Smooth muscle cell (in vitro differentiated cells): ENCODE measurements around the gene HGF. TPM values are rescaled to one million over a fixed set of nuclear protein-coding genes. Genes with fewer than 3 reads are reported as not detected.
A peak's percentile ranks its signal among the peaks of the same experiment; 100 is the strongest.

ENCODE experiments used
- DNase-seq: peaks from one replicate; lab custom pipeline; 2025; ENCODE audit not compliant: unreplicated experiment; lab: John Stamatoyannopoulos, UW
- H2AFZ ChIP-seq: fragments of 200-600 bp; sonication (generic); 2 replicates; pipeline ENCODE4 v1.6.0; 2016; ENCODE audit warnings: antibody characterized with exemption, low read depth, mild to moderate bottlenecking
- H3F3A ChIP-seq: fragments of 200-600 bp; sonication (generic); 2 replicates; pipeline ENCODE4 v1.6.0; 2017; ENCODE audit warnings: antibody characterized with exemption, low read depth
- H3K27ac ChIP-seq: fragments of 200-600 bp; sonication (generic); 2 replicates; pipeline ENCODE4 v1.5.1; 2016; ENCODE audit warnings: low read depth, mild to moderate bottlenecking
- H3K27me3 ChIP-seq: fragments of 200-600 bp; sonication (generic); 2 replicates; pipeline ENCODE4 v1.6.1; 2016; ENCODE audit warnings: low read depth, mild to moderate bottlenecking
- H3K36me3 ChIP-seq: fragments of 200-600 bp; sonication (generic); 2 replicates; pipeline ENCODE4 v1.5.1; 2016; ENCODE audit warnings: low read depth
- H3K4me1 ChIP-seq: fragments of 200-600 bp; sonication (generic); 2 replicates; pipeline ENCODE4 v1.5.1; 2016; ENCODE audit warnings: low read depth
- H3K4me2 ChIP-seq: fragments of 200-600 bp; sonication (generic); 2 replicates; pipeline ENCODE4 v1.6.0; 2016; ENCODE audit warnings: mild to moderate bottlenecking
- H3K4me3 ChIP-seq: fragments of 200-600 bp; sonication (generic); 2 replicates; pipeline ENCODE4 v1.5.1; 2016; ENCODE audit warnings: mild to moderate bottlenecking
- H3K79me2 ChIP-seq: fragments of 200-600 bp; sonication (generic); 2 replicates; pipeline ENCODE4 v1.6.0; 2016; ENCODE audit warnings: low read depth, mild to moderate bottlenecking
- H3K9ac ChIP-seq: fragments of 200-600 bp; sonication (generic); 2 replicates; pipeline ENCODE4 v1.6.0; 2016; ENCODE audit warnings: low read depth
- H3K9me3 ChIP-seq: fragments of 200-600 bp; sonication (generic); replicated peaks from 2 replicates; pipeline ENCODE4 v1.5.1; 2016; ENCODE audit warnings: low read depth
- H4K20me1 ChIP-seq: fragments of 200-600 bp; sonication (generic); 2 replicates; pipeline ENCODE4 v1.6.0; 2016; ENCODE audit warnings: low read depth
- CTCF ChIP-seq: fragments of 200-600 bp; sonication (generic); IDR thresholded peaks from 2 replicates; pipeline ENCODE4 v1.5.1; 2017; ENCODE audit warnings: borderline replicate concordance, mild to moderate bottlenecking, antibody characterized with exemption; ENCODE audit not compliant: insufficient read depth, poor library complexity, severe bottlenecking
- WGBS: methylation state at CpG from one replicate; pipeline ENCODE4 v1.1.7; 2016; ENCODE audit warnings: low lambda C conversion rate; 5-methylcytosine and 5-hydroxymethylcytosine counted together
- polyA plus RNA-seq: library from polyadenylated mRNA; unstranded; fragments of >200 nt; fragmentation: Nextera tagmentation; extraction: Ambion mirVana; gene quantifications from 2 replicates; pipeline ENCODE4 v1.2.1, GENCODE V29; 2016
- total RNA-seq: library from RNA; depleted of rRNA; stranded (reverse); fragments of >200 nt; gene quantifications from 2 replicates; pipeline ENCODE4 v1.2.3, GENCODE V29; 2014

The HGF gene
- total and polyA plus RNA-seq, 2 experiments from 2014 or later: 15.4 to 43.6 TPM

DNA sequence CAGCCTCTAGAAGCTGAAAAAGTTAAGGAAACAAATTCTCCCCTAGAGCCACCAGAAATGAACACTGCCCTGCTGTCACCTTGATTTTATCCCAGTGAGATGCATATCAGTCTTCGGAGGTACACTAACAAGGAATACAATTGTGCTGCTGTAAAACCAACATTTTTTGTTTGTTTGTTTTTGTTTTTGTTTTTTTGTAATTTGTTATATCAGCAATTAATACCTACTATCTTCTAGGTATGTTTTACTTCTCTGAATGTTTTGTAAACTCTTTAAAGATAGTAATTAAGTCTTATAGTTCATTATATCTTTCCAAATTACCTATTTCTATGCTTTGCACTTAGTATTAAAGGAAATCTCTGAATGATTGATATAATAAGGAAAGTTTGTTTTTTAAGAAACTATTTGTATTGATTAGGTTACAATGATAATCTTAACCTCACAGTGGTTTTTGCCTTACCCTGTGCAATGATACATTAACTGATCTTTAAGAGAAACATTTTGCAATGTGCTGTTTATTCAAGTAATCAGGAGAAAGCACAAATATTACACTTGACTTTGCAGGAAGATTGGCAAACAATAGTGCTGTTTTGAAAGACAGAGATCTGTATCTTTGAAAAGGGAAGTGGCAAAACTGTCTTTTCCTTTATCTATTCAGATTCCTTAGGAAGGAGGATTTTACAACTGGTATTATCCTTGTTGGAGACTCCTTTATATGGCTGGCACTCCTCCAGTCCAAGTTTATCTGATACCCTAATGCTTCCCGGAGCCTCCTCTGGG lies 11.3 kb upstream of the HGF start:
- Histone ChIP-seq H3K9me3 (no peaks in the 10 kb centered on the region), H4K20me1 (no peaks in the 10 kb centered on the region), H3K36me3 (no peaks in the 10 kb centered on the region), H3K9ac (no peak overlapping the region), H3K4me2 (no peak overlapping the region), H3K27ac (no peak overlapping the region), H3K4me1 (peaks cover 4% of the 10 kb centered on the region), H3K79me2 (no peaks in the 10 kb centered on the region), H3F3A (no peaks in the 10 kb centered on the region), H3K27me3 (no peaks in the 10 kb centered on the region), H3K4me3 (no peak overlapping the region), H2AFZ (no peak overlapping the region)
- no peak for DNase-seq
- WGBS: 29% methylated on average over 2 of the region's 2 CpGs
- TF ChIP-seq CTCF: no peak

DNA sequence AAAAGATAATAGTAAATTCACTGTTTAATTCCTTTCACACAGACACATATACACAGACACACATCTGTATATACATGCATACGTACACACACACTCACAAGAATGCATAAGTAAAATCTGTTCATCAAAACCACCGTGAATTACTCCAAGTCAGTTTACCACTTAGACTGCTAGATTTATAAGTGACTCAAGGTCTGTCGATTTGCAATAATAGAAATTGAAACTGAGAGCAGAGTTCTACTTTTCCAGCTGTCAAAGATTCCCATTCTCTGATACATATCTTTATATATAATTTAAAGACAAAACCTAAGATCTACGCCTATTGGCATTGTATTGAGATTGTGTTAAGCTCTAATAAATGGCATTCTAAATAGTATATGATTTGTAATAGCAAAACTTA lies 9.9 kb upstream of the HGF start:
- Histone ChIP-seq H4K20me1 (no peaks in the 10 kb centered on the region), H3K9ac (no peak overlapping the region), H3K4me3 (no peak overlapping the region), H3K79me2 (no peaks in the 10 kb centered on the region), H3K9me3 (no peaks in the 10 kb centered on the region), H3K36me3 (no peaks in the 10 kb centered on the region), H2AFZ (no peak overlapping the region), H3K4me1 (peaks cover 4% of the 10 kb centered on the region), H3F3A (no peaks in the 10 kb centered on the region), H3K27me3 (no peaks in the 10 kb centered on the region), H3K4me2 (no peak overlapping the region), H3K27ac (no peak overlapping the region)
- no peak for DNase-seq
- no peak for TF ChIP-seq CTCF
- WGBS: 95% methylated on average over 4 of the region's 4 CpGs

DNA sequence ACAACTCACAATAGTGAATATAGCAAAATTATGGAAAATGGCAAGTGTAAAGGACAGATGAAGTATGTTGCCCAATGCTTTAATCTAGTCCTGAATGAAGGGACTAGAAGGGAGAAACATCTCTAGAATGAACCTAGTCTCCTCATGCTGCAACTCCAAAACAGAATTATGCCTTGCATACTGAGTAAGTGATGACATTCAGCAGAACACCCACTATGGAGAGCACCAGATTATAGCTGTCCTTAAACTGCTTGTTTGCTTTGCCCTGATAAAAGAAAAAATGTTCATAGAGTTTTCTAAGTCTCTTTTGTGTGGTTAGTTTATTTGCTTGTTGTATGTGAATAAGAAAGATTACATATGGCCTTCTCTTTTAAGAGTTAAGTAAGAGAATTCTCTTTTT lies 7.8 kb upstream of the HGF start:
- H3K27me3 ChIP-seq: no peaks in the 10 kb centered on the region
- no peak for TF ChIP-seq CTCF
- no peaks in the 10 kb centered on the region for H3F3A ChIP-seq

More for the DNA sequence above, 7.8 kb upstream of the HGF start:
- Histone ChIP-seq H3K4me3 (no peak overlapping the region), H3K4me1 (peaks cover 4% of the 10 kb centered on the region), H3K9me3 (no peaks in the 10 kb centered on the region), H3K36me3 (no peaks in the 10 kb centered on the region), H2AFZ (no peak overlapping the region), H3K9ac (no peak overlapping the region), H3K27ac (no peak overlapping the region), H3K4me2 (peak overlapping the region; percentile 68), H4K20me1 (no peaks in the 10 kb centered on the region), H3K79me2 (no peaks in the 10 kb centered on the region)
- no peak for DNase-seq
